K562 (cell line): ENCODE measurements around the gene GALM. TPM values are rescaled to one million over a fixed set of nuclear protein-coding genes. Genes with fewer than 3 reads are reported as not detected.
A peak's percentile ranks its signal among the peaks of the same experiment; 100 is the strongest.

ENCODE experiments used
- ATF3 ChIP-seq, 2 experiments: fragments of 450-650 bp in 1 of 2; sonication (generic) in 1 of 2; formaldehyde crosslinking in 1 of 2; IDR thresholded peaks in 1 of 2; conservative IDR thresholded peaks in 1 of 2; 2 replicates each; pipeline versions ENCODE4 v1.6.1 to v1.8.1; 2016 to 2023; ENCODE audit warnings: mild to moderate bottlenecking in 2 of 2, moderate library complexity in 2 of 2, inconsistent platforms in 1 of 2, missing genetic modification reagents in 1 of 2
- ATF7 ChIP-seq: fragments of 450-650 bp; IDR thresholded peaks from 2 replicates; pipeline ENCODE4 v1.7.1; 2014; ENCODE audit warnings: mild to moderate bottlenecking, moderate library complexity
- DMBX1 ChIP-seq: fragments of 250-450 bp; sonication (Bioruptor Pico); IDR thresholded peaks from 2 replicates; pipeline ENCODE4 v1.8.0; 2022; ENCODE audit warnings: inconsistent platforms, mild to moderate bottlenecking, moderate library complexity, borderline replicate concordance
- FOSL1 ChIP-seq: fragments of 200-800 bp; sonication (Bioruptor generic); conservative IDR thresholded peaks from 2 replicates; pipeline ENCODE4 v1.6.1; 2016; ENCODE audit warnings: missing genetic modification characterization, missing compliant biosample characterization
- MGA ChIP-seq: fragments of 450-650 bp; IDR thresholded peaks from 2 replicates; pipeline ENCODE4 v1.6.1; 2016; ENCODE audit warnings: mild to moderate bottlenecking, moderate library complexity
- SREBF2 ChIP-seq: sonication (generic); formaldehyde crosslinking; IDR thresholded peaks from 2 replicates; pipeline ENCODE4 v1.4.0; 2020; ENCODE audit warnings: mild to moderate bottlenecking, missing genetic modification reagents
- THRAP3 ChIP-seq: fragments of 450-650 bp; IDR thresholded peaks from 2 replicates; pipeline ENCODE4 v1.6.1; 2016; ENCODE audit warnings: mild to moderate bottlenecking, inconsistent platforms, borderline replicate concordance
- ZNF316 ChIP-seq: fragments of 450-650 bp; IDR thresholded peaks from 2 replicates; pipeline ENCODE4 v1.6.1; 2016
- ZNF644 ChIP-seq: fragments of 200-800 bp; sonication (Bioruptor generic); IDR thresholded peaks from 2 replicates; pipeline ENCODE4 v1.6.1; 2016; ENCODE audit warnings: low read depth, missing genetic modification characterization, missing compliant biosample characterization
- polyA plus RNA-seq, 8 experiments: library from polyadenylated mRNA; depleted of rRNA in 4 of 8; stranded (reverse) in 5 of 8; unstranded in 3 of 8; fragments of >200 nt; fragmentation: Nextera tagmentation in 2 of 8; fragmentation: Illumina TruSeq in 1 of 8; extraction: Ambion mirVana in 2 of 8; extraction: Trizol in 1 of 8; gene quantifications; 2 replicates each; pipeline versions ENCODE4 v1.2.1 to v1.2.3, GENCODE V29; 2011 to 2014; ENCODE audit warnings: inconsistent platforms in 1 of 8, missing spikeins in 1 of 8
- total RNA-seq, 7 experiments: library from RNA; depleted of rRNA in 6 of 7; stranded (reverse); fragments of >200 nt in 6 of 7; fragmentation: Illumina TruSeq in 2 of 7; extraction: Trizol in 2 of 7; gene quantifications; 2 replicates each; pipeline versions ENCODE4 v1.2.1 to v1.2.3, GENCODE V29; 2011 to 2021; ENCODE audit warnings: low replicate concordance in 1 of 7
- TF ChIP-seq, protein P1 (sequence below): fragments of 450-650 bp; formaldehyde crosslinking; IDR thresholded peaks from 2 replicates; pipeline ENCODE4 v1.4.0; 2020; ENCODE audit warnings: mild to moderate bottlenecking, moderate library complexity
- TF ChIP-seq, protein P2 (sequence below): fragments of 250-450 bp; sonication (Bioruptor Pico); IDR thresholded peaks from 2 replicates; pipeline ENCODE4 v1.8.0; 2022; ENCODE audit warnings: inconsistent platforms, mild to moderate bottlenecking, moderate library complexity, borderline replicate concordance

The GALM gene
- total and polyA plus RNA-seq, 9 of the 15 experiments (the other 6 are each of a cell fraction or from before 2014, with no cell fraction given), result 22.1 to 51.7 (median 27.9) TPM

- TF ChIP-seq MGA (peak; percentile 78), ATF3 (IDR thresholded peaks at IDR 0.05) (peak; percentile 95), ATF3 (CRISPR knock-in tag; conservative IDR thresholded peaks at IDR 0.05) (no peak; the same call in 1 of the 2 replicates), SREBF2 (no peak), DMBX1 (CRISPR knock-in tag) (0 out of 2 replicates have a peak, but pooled peaks have one; percentile 13), ATF7 (peak; percentile 93), ZNF644 (tag) (no peak), FOSL1 (no peak), THRAP3 (no peak), ZNF316 (peak; percentile 82)
- TF ChIP-seq, protein P1, sequence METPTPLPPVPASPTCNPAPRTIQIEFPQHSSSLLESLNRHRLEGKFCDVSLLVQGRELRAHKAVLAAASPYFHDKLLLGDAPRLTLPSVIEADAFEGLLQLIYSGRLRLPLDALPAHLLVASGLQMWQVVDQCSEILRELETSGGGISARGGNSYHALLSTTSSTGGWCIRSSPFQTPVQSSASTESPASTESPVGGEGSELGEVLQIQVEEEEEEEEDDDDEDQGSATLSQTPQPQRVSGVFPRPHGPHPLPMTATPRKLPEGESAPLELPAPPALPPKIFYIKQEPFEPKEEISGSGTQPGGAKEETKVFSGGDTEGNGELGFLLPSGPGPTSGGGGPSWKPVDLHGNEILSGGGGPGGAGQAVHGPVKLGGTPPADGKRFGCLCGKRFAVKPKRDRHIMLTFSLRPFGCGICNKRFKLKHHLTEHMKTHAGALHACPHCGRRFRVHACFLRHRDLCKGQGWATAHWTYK (CRISPR knock-in tag), result 0 out of 2 replicates have a peak, but pooled peaks have one; percentile 13
- TF ChIP-seq, protein P2, sequence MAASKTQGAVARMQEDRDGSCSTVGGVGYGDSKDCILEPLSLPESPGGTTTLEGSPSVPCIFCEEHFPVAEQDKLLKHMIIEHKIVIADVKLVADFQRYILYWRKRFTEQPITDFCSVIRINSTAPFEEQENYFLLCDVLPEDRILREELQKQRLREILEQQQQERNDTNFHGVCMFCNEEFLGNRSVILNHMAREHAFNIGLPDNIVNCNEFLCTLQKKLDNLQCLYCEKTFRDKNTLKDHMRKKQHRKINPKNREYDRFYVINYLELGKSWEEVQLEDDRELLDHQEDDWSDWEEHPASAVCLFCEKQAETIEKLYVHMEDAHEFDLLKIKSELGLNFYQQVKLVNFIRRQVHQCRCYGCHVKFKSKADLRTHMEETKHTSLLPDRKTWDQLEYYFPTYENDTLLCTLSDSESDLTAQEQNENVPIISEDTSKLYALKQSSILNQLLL (CRISPR knock-in tag), result no peak
These were observed 11.2 kb upstream of the GALM start (continued) for GRCh38 chr2:38654528-38655381.
